Vagina (tissue), 2 donors: ENCODE results near the gene ESPNL.

ENCODE experiments used
- CTCF ChIP-seq, 3 experiments: fragments of 450-650 bp in 2 of 3; fragments of 200-600 bp in 1 of 3; sonication (generic) in 1 of 3; IDR thresholded peaks; one replicate each; pipeline ENCODE4 v1.5.1; 2017 to 2019; ENCODE audit warnings: antibody characterized with exemption in 3 of 3, mild to moderate bottlenecking in 2 of 3, moderate library complexity in 2 of 3
- POLR2A ChIP-seq, 2 donors: fragments of 450-650 bp; IDR thresholded peaks; one replicate each; pipeline ENCODE4 v1.6.1; 2017; ENCODE audit warnings: antibody characterized with exemption in 2 of 2, mild to moderate bottlenecking in 2 of 2, moderate library complexity in 2 of 2

- TF ChIP-seq POLR2A (IDR thresholded peaks at IDR 0.05), result no peak
- no peak for TF ChIP-seq CTCF (IDR thresholded peaks at IDR 0.05)
These were observed 13.5 kb downstream of the ESPNL start for GRCh38 chr2:238113611-238114010.
